Endothelial cell of umbilical vein (primary cell): ENCODE results near the gene SLC25A43. TPM values are rescaled to one million over a fixed set of nuclear protein-coding genes. Genes with fewer than 3 reads are reported as not detected.

Experiments
- BruUV-seq: library from RNA; stranded (reverse); fragments of 400-500 nt; replicated peaks from 2 replicates; lab custom pipeline; 2021; lab: Mats Ljungman, UMichigan
- CTCF ChIA-PET: fragments of 300-600, 350-600 bp; sonication (Branson Sonifier 250); formaldehyde crosslinking; loops from one replicate; lab custom pipeline; 2021; ENCODE audit warnings: antibody characterized with exemption, inconsistent platforms; lab: Charles Lee
- POLR2A ChIA-PET: fragments of 300-600, 350-600 bp; sonication (Branson Sonifier 250); formaldehyde crosslinking; loops from one replicate; lab custom pipeline; 2021; ENCODE audit warnings: antibody characterized with exemption, inconsistent platforms; lab: Charles Lee
- DNase-seq: peaks from one replicate; pipeline ENCODE4 v3.0.0-alpha.2; 2011; ENCODE audit warnings: low read depth, low spot score
- FAIRE-seq: peaks from 2 replicates; lab custom pipeline; 2011; peaks lifted over from hg19 to GRCh38; lab: Jason Lieb, UNC
- H2AFZ ChIP-seq: 2 replicates; pipeline ENCODE4 v1.6.0; 2012; ENCODE audit warnings: low read depth, low read length, control low read depth, inconsistent platforms
- H3K27ac ChIP-seq: 2 replicates; pipeline ENCODE4 v1.5.1; 2011; ENCODE audit warnings: low read depth, mild to moderate bottlenecking, control low read depth, low read length, moderate library complexity; ENCODE audit not compliant: insufficient read depth
- H3K27me3 ChIP-seq, 2 experiments: 2 replicates each; pipeline versions ENCODE4 v1.6.0 to v1.6.1; 2011; ENCODE audit warnings: low read length in 2 of 2, mixed read lengths in 1 of 2; ENCODE audit not compliant: control insufficient read depth in 2 of 2, insufficient read depth in 2 of 2
- H3K36me3 ChIP-seq, 2 experiments: 2 replicates in 1 of 2; 3 replicates in 1 of 2; pipeline ENCODE4 v1.5.1; 2011; ENCODE audit warnings: low read length in 2 of 2, mild to moderate bottlenecking in 1 of 2, moderate library complexity in 1 of 2; ENCODE audit not compliant: control insufficient read depth in 2 of 2, insufficient read depth in 2 of 2; ENCODE audit errors: extremely low read depth in 1 of 2
- H3K4me1 ChIP-seq: 3 replicates; pipeline ENCODE4 v1.5.1; 2011; ENCODE audit warnings: mild to moderate bottlenecking, low read length; ENCODE audit not compliant: control insufficient read depth, insufficient read depth; ENCODE audit errors: extremely low read depth
- H3K4me2 ChIP-seq: 2 replicates; pipeline ENCODE4 v1.6.1; 2011; ENCODE audit warnings: low read length, control low read depth, mixed read lengths; ENCODE audit not compliant: insufficient read depth
- H3K4me3 ChIP-seq, 3 experiments: fragments of 200-600 bp in 1 of 3; sonication (generic), shearing (Covaris generic) in 1 of 3; replicated peaks in 1 of 3; 2 replicates each; pipeline ENCODE4 v1.5.1; 2011 to 2016; ENCODE audit warnings: control low read depth in 3 of 3, low read length in 3 of 3, mild to moderate bottlenecking in 2 of 3, inconsistent platforms in 1 of 3, low read depth in 1 of 3, moderate library complexity in 1 of 3; ENCODE audit not compliant: insufficient read depth in 1 of 3
- H3K79me2 ChIP-seq: 2 replicates; pipeline ENCODE4 v1.6.0; 2012; ENCODE audit warnings: low read length, inconsistent platforms; ENCODE audit not compliant: control insufficient read depth, insufficient read depth
- H3K9ac ChIP-seq: replicated peaks from 2 replicates; pipeline ENCODE3; 2011; ENCODE audit warnings: low read length, control low read depth; ENCODE audit not compliant: insufficient read depth; ENCODE audit errors: extremely low read depth
- H3K9me1 ChIP-seq: replicated peaks from 3 replicates; pipeline ENCODE4 v1.6.0; 2011; ENCODE audit warnings: mild to moderate bottlenecking, low read length; ENCODE audit not compliant: control insufficient read depth, insufficient read depth; ENCODE audit errors: extremely low read depth
- H3K9me3 ChIP-seq: replicated peaks from 2 replicates; pipeline ENCODE4 v1.5.1; 2012; ENCODE audit warnings: low read length, inconsistent platforms; ENCODE audit not compliant: control insufficient read depth, insufficient read depth
- H4K20me1 ChIP-seq: replicated peaks from 2 replicates; pipeline ENCODE3; 2011; ENCODE audit warnings: mild to moderate bottlenecking, low read length; ENCODE audit not compliant: control insufficient read depth, insufficient read depth; ENCODE audit errors: extremely low read depth
- EZH2 ChIP-seq: IDR thresholded peaks from 2 replicates; pipeline ENCODE4 v1.6.1; 2012; ENCODE audit warnings: borderline replicate concordance, low read depth, mild to moderate bottlenecking, moderate library complexity, low read length, inconsistent platforms; ENCODE audit not compliant: severe bottlenecking
- FOS ChIP-seq: IDR thresholded peaks from 2 replicates; pipeline ENCODE4 v1.6.1; 2011; ENCODE audit warnings: mild to moderate bottlenecking, low read length, moderate library complexity, borderline replicate concordance; ENCODE audit not compliant: insufficient read depth
- GATA2 ChIP-seq: IDR thresholded peaks from 2 replicates; pipeline ENCODE4 v1.7.0; 2011; ENCODE audit warnings: low read depth, mild to moderate bottlenecking, moderate library complexity, mixed read lengths, low read length; ENCODE audit not compliant: insufficient read length, insufficient read depth
- JUN ChIP-seq: IDR thresholded peaks from 2 replicates; pipeline ENCODE4 v1.6.1; 2011; ENCODE audit warnings: borderline replicate concordance, low read depth; ENCODE audit not compliant: insufficient read length, insufficient read depth
- MYC ChIP-seq: IDR thresholded peaks from one replicate; pipeline ENCODE4 v1.6.1; 2011; ENCODE audit warnings: mild to moderate bottlenecking, low read depth, low read length
- POLR2A ChIP-seq: IDR thresholded peaks from 2 replicates; pipeline ENCODE4 v1.6.1; 2012; ENCODE audit warnings: low read depth, mild to moderate bottlenecking, control low read depth, low read length
- POLR2AphosphoS5 ChIP-seq: IDR thresholded peaks from 2 replicates; pipeline ENCODE4 v1.6.1; 2012; ENCODE audit warnings: low read depth, mild to moderate bottlenecking, control low read depth, low read length, moderate library complexity; ENCODE audit not compliant: insufficient read depth
- dilution Hi-C: fragments of 300-500 bp; cut with MboI; formaldehyde crosslinking; loops from one replicate; pipeline ENCODE4 v1.15.0; 2019; ENCODE audit warnings: low sequenced_read_pairs; ENCODE audit not compliant: extremely low pct_ligation_motif_present
- intact Hi-C: fragments of 100-400 bp; cut with micrococcal nuclease; formaldehyde crosslinking; loops from one replicate; pipeline ENCODE4 v1.10.0; 2022
- polyA plus RNA-seq, 4 experiments: library from polyadenylated mRNA; depleted of rRNA in 3 of 4; stranded (reverse) in 3 of 4; unstranded in 1 of 4; fragments of >200 nt; gene quantifications; 2 replicates each; pipeline versions ENCODE4 v1.2.1 to v1.2.3, GENCODE V29; 2011 to 2012; ENCODE audit warnings: missing spikeins in 1 of 4
- total RNA-seq: library from RNA; stranded (reverse); gene quantifications from 2 replicates; pipeline ENCODE4 v1.2.3, GENCODE V29; 2021
- TF ChIP-seq, protein P1 (sequence below), 2 donors: IDR thresholded peaks; 1 replicate in 1 of 2; 2 replicates in 1 of 2; pipeline ENCODE4 v1.5.1; 2011; ENCODE audit warnings: low read length in 2 of 2, mild to moderate bottlenecking in 2 of 2, moderate library complexity in 2 of 2, control low read depth in 1 of 2, inconsistent platforms in 1 of 2, low read depth in 1 of 2; ENCODE audit not compliant: insufficient read depth in 1 of 2; ENCODE audit errors: extremely low read depth in 1 of 2
- TF ChIP-seq, protein P2 (sequence below): IDR thresholded peaks from 2 replicates; pipeline ENCODE4 v1.6.1; 2011; ENCODE audit not compliant: insufficient read depth, insufficient read length

The SLC25A43 gene
- total and polyA plus RNA-seq, 2 donors (not counting 3 experiments of a cell fraction or from before 2014, with no cell fraction given), result 7.2 to 11.5 TPM

DNA sequence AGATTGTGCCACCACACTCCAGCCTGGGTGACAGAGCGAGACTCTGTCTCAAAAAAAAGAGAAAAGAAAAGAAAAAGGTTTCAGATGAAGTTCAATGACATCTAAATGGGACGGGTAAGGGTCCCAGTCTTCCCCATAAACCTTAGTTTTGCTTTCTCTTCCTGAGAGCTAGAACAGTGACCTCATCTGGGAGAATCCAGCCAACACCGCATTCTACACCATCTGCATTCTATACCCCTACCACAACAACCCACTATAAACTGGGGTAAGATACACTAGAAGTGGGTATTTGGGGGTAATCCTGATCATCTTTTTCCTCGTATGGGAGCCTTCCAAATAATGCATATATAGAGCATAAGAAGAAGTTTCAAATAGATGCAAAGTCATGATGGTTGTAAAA, 18.2 kb downstream of the SLC25A43 start:
- FAIRE-seq, result no peak
- TF ChIP-seq POLR2A (no peak), EZH2 (no peak), GATA2 (no peak), MYC (no peak), FOS (no peak), POLR2AphosphoS5 (no peak), JUN (no peak)
- TF ChIP-seq, protein P1, sequence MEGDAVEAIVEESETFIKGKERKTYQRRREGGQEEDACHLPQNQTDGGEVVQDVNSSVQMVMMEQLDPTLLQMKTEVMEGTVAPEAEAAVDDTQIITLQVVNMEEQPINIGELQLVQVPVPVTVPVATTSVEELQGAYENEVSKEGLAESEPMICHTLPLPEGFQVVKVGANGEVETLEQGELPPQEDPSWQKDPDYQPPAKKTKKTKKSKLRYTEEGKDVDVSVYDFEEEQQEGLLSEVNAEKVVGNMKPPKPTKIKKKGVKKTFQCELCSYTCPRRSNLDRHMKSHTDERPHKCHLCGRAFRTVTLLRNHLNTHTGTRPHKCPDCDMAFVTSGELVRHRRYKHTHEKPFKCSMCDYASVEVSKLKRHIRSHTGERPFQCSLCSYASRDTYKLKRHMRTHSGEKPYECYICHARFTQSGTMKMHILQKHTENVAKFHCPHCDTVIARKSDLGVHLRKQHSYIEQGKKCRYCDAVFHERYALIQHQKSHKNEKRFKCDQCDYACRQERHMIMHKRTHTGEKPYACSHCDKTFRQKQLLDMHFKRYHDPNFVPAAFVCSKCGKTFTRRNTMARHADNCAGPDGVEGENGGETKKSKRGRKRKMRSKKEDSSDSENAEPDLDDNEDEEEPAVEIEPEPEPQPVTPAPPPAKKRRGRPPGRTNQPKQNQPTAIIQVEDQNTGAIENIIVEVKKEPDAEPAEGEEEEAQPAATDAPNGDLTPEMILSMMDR (IDR thresholded peaks at IDR 0.05; ENCODE audit: extremely low read depth in 1 of 2, insufficient read depth in 1 of 2, low read depth in 1 of 2, low read length in 2 of 2), result no peak
- TF ChIP-seq, protein P2, sequence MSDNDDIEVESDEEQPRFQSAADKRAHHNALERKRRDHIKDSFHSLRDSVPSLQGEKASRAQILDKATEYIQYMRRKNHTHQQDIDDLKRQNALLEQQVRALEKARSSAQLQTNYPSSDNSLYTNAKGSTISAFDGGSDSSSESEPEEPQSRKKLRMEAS, result no peak
- CTCF ChIA-PET, result interaction anchor here (1.4 kb wide), 1 partner anchor 95 kb away, joined by 3 read pairs; no protein-coding TSS in a partner anchor

More for the DNA sequence above, 18.2 kb downstream of the SLC25A43 start:
- no peaks in the 10 kb centered on the region for H3K36me3 ChIP-seq
- H3K79me2 ChIP-seq, result no peaks in the 10 kb centered on the region
- H3K4me1 ChIP-seq, result no peaks in the 10 kb centered on the region
- intact Hi-C loops (no loop called here), dilution Hi-C loops (no loop called here)
- no peaks in the 10 kb centered on the region for H3K27me3 ChIP-seq
- no peak overlapping the region for H3K4me3 ChIP-seq
- no peaks in the 10 kb centered on the region for H4K20me1 ChIP-seq
- H3K4me2 ChIP-seq, result no peak overlapping the region
- POLR2A ChIA-PET, result no interaction called here
- no peaks in the 10 kb centered on the region for H3K9me1 ChIP-seq
- H3K27ac ChIP-seq, result no peak overlapping the region
- no peak overlapping the region for H2AFZ ChIP-seq
- BruUV-seq, result no TSS peak
- no peak for DNase-seq
- H3K9ac ChIP-seq, result no peak overlapping the region
- no peaks in the 10 kb centered on the region for H3K9me3 ChIP-seq
